HG03469 (cell line): ENCODE measurements around the gene FUT8.

ENCODE experiments used
- ATAC-seq: cut with Tn5 transposase; IDR thresholded peaks from one replicate; pipeline ENCODE4 v1.9.1; 2021; ENCODE audit warnings: mild to moderate bottlenecking, moderate library complexity, moderate number of reproducible peaks; ENCODE audit not compliant: unreplicated experiment

FUT8 gene

DNA sequence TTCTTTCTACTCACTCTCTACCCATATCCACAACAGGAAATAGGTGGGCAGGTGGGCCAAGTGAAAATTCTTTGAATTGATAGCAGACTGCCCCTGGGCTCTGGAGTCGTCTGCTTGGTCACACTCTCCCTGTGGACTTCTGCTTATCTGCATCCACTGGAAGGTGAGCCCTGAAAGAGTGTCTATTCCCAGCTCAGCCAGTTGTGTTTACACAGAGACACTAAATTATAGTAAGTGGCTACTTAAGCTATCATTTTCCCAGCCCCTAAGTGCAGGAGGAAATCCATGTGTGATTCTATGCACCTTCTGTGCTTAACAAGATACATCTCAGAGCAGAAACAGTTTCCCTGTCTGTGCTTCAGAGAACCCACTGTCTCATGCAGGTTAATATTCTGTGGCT is 338.4 kb downstream of the FUT8 start:
- no peak for ATAC-seq

GRCh38 chr14:65751510-65751909 is 339.0 kb downstream of the FUT8 start:
- ATAC-seq = no peak

GRCh38 chr14:65753061-65753460 is 340.5 kb downstream of the FUT8 start:
- ATAC-seq = no peak

- no peak for ATAC-seq
Measured at GRCh38 chr14:65755331-65755730, 342.8 kb downstream of the FUT8 start.

GRCh38 chr14:65756880-65757279 is 344.4 kb downstream of the FUT8 start:
- ATAC-seq = no peak

GRCh38 chr14:65769151-65769550 is 356.6 kb downstream of the FUT8 start:
- ATAC-seq = no peak

- ATAC-seq = no peak
Measured at GRCh38 chr14:65770681-65771080, 358.2 kb downstream of the FUT8 start.

DNA sequence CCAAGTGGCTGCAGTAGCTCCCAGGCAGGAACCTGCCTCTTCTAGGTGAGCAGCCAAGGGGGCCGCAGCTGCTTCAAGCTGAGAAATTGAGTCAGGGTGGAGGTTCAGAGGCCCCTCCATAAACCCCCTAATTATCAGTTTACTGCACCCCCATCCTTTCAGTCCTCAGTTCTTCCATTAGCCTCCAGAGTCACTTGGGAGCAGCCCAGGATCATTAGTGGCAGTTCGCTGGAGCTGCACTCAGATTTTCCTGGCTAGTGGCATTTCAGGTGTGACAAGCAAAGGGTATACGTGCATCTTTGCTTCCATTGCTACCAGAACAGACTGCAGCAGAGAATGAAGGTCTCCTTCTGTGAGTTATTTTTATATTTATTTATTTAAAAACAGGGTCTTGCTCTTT is 358.7 kb downstream of the FUT8 start:
- ATAC-seq = no peak

GRCh38 chr14:65772466-65772865 is 359.9 kb downstream of the FUT8 start:
- no peak for ATAC-seq

DNA sequence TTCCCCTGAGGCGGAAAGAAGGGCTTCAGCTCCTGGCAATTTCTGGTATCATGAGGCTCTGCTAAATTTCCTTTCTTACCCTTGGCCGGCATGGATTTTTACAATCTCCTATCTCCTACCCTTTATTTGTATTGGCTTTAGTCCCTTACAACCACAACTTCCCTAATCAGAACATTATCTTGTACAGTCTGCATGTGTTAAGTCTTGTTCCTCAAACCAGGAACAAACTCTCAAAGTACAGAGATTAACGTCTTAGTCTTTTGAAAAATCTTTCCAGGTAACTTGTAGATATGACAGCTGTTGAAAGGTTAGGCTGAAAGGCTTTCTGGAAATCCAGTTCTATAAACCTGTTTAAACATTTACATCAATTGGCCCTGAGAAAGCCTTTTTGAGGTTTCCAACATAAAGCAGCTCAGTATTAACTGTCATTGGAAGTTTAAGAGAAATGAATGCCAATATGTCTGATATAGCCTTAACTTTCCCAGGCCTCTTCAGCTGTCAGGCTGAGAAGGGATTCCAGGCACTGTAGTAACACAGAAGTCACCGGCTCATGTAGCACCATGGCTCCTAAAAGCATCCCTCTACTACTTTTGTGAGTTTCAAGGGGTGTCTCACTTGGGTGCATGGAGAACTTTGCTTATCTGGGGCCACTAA is 360.5 kb downstream of the FUT8 start:
- ATAC-seq = no peak

DNA sequence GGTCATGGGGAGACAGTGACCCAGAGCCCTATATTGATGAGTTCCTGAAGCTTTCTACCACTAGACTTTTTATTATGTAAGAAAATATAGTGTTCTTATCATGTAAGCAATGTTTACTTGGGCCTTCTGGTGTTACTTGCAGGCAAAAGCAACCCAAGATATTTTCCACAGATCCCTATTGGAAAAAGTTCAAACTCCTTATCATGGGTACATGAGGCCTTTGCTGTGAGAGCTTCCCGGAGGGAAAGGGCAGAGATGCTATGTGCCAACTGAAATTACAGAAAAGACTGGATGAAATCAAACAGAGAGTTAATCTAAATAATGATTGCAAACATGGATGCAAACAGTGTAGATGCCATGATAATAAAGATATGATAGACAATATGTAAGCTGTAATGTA is 361.5 kb downstream of the FUT8 start:
- ATAC-seq = no peak

DNA sequence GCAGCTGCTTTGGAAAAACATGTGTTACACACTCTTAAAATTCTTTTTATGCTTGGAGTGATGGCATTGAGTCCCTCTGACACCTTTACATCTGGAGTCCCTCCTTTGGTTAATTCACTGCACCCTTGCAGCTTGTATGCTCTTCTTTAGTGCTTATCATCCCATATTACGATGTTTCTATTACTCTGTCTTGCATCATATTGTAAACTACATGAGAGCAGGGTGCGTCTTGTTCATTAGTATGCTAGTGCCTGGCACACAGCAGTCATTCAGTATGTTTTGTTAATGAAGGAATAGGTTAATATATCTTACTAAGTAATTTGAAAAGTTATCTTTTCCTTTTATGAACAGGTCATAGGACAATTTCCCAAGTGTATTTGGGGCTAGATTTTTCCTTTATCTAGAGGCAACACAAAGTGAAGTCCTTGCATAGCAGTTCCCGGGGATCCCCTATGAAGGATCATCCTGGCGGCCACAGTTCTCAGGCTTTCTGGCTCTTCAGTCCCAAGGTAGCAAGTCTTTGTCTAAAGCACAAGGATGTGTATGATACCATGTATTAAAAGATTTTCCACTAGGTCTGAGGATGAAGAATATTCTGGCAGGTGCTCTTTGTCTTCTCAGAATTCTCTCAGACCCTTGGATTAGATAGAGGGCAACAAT is 363.8 kb downstream of the FUT8 start:
- no peak for ATAC-seq

DNA sequence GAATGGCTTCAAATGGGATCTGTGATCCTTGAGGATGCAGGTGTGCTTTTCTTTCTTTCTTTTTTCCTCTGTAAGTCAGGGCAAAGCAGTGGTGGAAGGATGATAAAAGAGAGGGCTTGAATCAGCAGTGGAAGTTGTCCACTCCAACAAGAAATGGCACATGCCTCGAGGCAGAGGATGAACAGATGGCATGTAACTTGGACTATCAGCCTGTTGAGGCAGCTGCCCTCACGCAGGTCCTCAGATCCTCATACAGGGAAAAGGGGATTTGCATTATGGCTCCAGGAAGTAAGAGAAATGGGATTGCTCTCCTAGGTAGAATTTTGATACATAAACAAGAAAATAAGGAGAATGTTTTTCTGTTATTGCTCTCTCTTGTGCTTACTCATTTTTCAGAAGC is 368.0 kb downstream of the FUT8 start:
- ATAC-seq = no peak

DNA sequence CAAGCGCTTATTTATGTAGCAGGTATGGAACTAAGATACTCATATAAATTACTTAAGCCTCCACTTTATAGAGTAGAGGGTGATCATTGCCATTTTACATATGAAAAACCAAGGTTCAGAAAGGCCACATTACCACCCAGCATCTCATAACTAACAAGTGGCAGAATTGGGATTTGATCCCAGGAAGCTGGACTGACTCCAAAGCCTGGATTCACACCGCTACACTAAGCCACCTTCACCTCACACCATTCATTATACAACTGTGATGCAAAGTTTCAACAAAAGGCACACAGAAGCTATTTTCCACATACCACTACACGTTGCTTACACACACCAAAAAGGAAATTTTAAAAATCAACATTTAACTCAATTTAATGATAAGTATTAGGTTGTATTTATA is 370.6 kb downstream of the FUT8 start:
- ATAC-seq = no peak

GRCh38 chr14:65783576-65783975 is 371.0 kb downstream of the FUT8 start:
- ATAC-seq = no peak

- no peak for ATAC-seq
Measured at GRCh38 chr14:65784574-65784973, 372.0 kb downstream of the FUT8 start.

DNA sequence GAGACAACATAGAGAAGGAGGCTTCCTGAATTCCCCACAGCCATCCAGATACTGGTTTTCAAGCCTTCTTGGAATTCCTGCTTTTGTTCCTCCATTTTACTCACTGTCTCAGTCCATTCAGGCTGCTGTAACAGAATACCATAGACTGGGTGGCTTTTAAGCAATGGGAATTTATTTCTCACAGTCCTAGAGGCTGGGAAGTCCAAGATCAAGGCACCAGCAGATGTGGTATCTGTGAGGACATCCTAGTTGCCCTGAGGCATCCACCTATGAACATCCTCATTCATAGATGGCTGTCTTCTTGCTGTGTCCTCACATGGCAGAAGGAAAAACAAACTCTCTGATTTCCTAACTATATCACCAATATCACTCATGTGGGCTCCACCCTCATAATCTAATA is 374.9 kb downstream of the FUT8 start:
- no peak for ATAC-seq

- no peak for ATAC-seq
Measured at GRCh38 chr14:65788876-65789275, 376.3 kb downstream of the FUT8 start.

GRCh38 chr14:65789363-65789762 is 376.8 kb downstream of the FUT8 start:
- no peak for ATAC-seq

DNA sequence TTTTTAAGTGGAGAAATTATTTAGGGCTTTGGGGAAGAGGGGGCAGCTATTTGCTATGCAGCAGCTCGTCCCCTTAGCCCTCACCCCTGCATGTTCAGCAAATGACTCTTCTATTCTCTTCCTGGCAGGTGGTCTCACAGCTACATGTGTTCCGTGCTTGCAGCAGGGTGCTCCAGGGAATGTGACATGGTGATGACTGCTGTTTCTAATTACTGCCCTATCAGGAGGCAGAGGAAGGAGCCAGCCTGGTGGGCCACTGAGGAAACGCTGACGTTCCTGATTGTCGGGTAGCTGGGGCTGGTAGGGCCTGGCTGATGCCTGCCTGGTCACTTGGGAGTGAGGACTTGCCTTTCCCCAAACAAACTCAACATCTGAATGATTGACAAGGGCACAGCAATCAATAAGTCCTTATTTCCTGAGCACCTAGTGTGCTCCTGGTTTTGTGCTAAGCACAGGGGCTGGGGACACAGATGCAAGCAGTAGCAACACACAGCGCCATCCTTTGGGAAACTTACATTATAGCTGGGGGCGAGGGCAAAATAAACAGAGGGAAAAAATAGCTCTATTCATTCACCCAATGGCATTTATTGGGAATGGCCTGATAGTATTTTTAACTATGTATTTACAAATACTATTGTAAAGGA is 377.8 kb downstream of the FUT8 start:
- no peak for ATAC-seq

GRCh38 chr14:65791191-65791981 is 378.9 kb downstream of the FUT8 start:
- no peak for ATAC-seq
